GM18870 (cell line): ENCODE data around the gene SLC7A6.
"Not testable (repeated sequence)": the region's sequence is repeated elsewhere in the genome, so short reads cannot be mapped to it uniquely, and the experiment has no call there.

Source experiments
- ATAC-seq: cut with Tn5 transposase; IDR thresholded peaks from one replicate; pipeline ENCODE4 v1.9.1; 2021; ENCODE audit warnings: moderate library complexity; ENCODE audit not compliant: unreplicated experiment

SLC7A6 gene

DNA sequence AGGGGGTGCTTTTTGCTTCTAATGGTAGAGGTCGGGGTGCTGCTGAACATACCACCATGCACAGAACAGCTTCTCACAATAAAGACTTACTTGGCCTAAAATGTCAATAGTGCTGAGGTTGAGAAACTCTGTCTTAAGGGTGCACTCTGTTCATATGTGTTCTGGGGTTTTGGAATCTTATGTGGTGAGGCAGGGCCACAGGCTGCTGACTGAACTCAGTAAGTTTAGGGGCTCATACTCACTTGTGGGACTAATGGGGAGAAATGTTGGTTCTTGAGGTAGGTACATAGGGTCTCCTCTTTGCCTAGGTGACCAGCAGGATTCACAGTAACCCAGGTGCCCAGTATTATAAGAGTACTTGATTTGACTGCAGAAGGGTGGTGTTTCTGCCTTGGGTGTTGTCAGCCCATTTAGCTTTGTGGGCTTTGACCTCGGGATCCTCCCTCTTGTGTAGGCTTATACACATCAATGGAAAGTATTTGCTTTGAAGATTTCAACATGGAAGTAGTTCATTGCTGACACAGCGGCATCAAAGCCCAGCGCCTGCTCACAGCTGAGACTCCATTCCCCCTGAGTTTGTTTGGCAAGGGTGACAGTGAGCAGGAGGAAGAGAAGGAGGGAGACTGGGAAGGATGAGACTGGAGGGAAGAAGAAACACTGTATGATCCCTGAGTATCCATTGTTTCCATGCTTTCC, 17.2 kb downstream of the SLC7A6 start:
- no peak for ATAC-seq

DNA sequence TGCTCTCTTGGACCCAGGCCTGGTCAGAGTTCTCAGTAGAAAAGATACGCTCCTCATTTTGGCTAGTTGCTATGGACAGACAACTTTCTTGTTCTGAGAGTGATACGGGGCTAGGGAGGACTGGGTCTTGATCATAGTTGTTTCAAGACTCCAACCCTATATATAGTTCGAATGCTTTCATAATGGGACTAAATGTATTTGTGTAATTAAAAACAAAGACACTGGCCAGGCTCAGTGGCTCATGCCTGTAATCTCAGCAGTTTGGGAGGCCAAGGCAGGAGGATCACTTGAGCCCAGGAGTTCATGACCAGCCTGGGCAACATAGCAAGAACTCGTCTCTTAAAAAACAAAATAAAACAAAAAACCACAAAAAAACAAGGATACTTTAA, 17.7 kb downstream of the SLC7A6 start:
- ATAC-seq: no peak

DNA sequence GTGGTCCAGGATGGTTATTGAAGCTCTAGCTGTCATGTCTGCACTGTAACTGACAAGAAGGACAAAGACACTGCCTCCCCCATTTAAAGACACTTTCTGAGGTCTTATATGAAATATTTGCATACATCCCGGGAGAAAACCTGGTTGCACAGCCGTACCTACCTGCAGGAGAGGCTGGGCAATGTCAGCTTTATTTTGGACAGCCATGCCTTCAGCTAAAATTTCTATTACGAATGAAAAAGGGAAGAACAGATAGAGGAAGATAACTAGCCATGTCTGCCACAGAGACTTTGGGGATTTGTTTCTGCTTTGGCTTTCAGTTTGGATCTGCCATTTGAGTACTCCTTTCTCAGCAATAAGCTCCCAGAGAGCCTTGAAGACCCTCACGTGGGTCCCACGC, 19.0 kb downstream of the SLC7A6 start:
- no peak for ATAC-seq

DNA sequence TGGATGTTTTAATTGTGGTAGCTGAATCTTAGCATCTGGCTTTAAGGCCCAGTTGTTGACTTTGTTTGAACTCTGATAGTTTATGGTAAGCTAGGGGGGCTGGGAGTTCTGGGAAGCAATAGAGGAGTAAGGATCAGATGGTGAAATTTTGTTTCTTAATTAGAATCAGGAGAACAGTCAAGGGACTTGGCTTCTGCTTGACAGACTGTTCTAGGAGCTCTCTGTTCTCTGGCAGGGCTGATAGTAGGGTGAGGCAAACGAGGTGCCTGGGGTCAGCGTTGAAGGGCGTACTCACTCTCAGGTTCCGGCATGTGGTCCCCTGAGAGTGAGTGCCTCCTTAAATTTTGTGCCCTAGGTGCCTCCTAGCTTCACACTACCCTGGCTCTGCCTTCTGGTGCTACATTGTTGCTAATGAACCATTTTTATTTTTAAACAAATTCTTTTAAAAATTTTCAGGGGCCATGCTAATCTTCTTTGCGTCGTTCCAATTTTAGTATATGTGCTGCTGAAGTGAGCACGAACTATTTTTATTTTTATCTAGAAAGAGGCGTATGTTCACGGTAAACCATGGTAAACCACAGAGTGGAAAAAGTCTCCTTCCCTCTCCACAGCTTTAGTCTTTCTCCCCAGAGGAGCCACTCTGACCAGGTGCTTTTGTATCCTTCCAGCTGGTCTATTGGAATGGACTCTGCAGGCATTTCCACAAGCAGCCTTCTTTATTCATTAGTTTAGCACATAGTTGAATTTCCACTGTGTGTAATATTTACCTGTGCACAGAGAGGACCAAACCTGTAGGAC, 19.7 kb downstream of the SLC7A6 start:
- ATAC-seq: no peak

DNA sequence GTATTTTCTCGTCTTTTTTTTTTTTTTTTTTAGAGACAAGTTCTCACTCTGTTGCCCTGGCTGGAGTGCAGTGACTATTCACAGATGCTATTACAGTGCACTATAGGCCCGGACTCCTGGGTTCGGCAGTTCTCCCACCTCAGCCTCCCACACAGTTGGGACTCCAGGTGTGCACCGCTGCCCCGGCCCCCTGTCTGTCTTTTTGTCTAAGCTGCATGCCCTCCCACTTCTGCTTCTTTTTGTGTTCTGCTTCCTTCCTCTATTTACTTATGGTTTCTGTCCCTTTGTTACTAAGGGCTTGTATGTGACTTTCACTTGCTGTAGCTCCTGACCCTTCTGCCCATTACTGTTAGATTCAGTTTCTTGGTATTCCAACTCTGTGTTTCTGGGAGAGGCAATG, 20.5 kb downstream of the SLC7A6 start:
- peak; percentile 37 for ATAC-seq

DNA sequence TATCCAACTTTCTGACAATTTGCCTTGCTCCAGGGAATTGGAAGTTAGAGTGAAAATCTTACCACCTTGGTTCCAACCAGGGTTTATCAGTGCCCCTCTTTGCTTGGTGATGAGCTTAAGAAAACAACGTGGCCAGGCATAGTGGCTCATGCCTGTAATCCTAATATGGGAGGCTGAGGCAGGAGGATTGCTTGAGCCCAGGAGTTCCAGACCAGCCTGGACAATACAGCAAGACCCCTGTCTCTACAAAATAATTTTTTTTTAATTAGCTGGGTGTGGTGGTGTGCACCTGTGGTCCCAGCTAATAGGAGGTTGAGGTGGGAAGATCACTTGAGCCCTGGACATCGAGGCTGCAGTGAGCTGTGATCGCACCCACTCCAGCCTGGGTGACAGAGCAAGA, 21.4 kb downstream of the SLC7A6 start:
- no peak for ATAC-seq

DNA sequence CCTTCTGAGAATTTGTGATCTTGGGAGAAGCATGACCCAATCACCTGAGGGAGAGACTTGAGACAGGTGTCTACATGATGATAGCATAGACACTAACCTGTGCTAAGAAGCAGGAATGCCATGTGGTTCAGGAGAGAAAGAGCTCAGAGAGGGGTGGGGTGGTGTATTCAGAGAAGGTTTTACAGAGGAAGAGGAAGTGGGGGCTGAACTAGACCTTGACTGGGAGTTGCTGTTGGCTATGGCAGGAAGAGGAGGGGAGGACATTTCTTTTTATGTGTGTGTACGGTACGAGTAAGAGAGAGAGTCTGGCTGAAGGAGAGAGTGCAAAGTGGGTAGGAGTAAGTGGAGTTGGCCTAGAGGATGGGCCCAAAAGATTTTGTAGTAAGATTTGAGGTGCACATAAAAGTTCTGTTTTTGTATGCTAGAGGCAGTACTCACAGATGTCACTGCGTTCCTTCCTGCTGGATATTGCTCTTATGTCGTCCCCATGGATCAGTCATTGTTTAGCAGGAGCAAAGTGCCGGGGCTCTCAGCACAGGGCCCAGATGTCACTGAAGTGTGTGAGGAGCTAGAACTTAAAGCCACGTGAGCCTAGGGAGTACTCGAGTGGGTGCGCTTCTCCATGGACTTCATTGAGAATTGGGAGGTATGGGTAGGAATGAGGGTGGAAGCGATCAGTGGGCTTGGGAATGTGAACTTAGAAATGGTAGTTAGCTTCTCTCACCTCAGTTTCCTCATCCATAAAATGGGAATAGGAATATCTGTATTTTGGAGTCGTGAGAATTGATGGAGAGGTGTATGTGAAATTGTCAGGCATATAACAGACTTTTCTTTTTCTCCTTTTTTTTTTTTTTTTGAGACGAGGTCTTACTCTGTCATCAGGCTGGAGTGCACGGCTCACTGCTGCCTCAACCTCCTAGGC, 22.1 kb downstream of the SLC7A6 start:
- no peak for ATAC-seq

DNA sequence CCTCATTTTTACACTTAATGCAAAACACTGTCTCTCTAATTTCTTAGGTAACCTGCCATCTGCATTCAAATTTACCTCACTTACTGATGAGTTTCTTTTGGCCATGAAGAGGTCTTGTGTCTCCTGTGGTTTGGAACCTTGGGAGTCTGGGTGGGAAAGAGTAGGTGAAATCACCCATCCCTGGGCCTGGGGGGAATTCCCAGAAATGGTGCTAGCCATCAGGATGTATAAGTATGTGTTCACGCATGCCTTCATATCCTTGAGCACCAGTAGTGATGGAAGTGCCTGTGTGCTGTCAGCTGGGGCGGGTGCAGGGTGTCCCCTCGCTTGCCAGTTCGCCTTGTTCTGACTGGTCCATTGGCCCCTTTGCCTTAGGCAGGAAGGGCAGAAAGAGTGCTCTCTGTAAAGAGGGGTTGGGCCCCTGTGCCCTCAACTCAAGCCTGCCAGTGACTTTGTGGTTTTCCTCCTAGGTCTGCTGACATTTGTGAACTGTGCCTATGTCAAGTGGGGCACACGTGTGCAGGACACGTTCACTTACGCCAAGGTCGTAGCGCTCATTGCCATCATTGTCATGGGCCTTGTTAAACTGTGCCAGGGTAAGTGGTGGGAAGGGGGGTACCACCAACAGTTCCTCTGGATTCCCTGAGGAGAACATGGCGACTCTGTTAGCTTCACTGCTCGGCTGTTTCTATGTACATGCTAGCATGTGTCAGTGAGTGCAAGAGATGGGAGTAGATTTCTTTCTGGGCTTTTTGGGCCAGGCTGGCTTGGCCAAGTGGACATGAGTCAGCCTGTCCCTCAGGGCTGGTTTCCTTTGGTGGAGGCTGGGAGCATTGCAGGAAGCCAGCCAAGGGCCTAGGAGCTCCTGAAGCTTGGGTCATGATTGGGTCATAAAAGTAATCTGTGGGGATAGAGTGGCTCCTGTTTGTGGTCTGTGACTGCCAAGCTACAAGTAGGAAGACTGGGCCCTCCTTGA, 23.2 kb downstream of the SLC7A6 start:
- no peak for ATAC-seq

DNA sequence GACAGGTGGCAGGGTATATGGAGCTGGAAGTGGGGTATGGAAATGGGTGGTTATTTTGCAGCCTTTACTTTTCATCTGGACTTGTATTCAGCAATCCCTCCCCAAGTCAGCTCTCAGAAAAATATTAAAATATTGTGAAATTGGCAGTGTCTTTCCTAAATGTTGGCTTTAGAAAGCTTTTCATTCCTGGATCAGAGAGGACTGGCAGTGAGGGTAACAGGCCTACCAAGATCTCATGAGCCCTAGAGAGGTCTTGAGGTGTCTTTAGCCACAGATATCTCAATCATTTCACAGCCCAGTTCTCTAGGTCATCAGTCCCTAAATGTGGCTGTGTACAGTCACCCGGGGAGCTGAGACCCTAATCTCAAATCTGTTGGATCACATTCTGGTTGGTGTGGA, 23.9 kb downstream of the SLC7A6 start:
- no peak for ATAC-seq

DNA sequence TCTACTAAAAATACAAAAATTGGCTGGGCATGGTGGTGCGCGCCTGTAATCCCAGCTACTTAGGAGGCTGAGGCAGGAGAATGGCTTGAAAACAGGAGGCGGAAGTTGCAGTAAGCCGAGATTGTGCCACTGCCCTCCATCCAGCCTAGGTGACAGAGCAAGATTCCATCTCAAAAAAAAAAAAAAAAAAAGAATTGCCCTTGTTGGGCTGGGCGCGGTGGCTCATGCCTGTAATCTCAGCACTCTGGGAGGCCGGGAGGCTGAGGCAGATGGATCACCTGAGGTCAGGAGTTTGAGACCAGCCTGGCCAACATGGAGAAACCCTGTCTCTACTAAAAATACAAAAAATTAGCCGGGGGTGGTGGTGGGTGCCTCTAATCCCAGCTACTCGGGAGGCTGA, 24.5 kb downstream of the SLC7A6 start:
- not testable (repeated sequence) for ATAC-seq

DNA sequence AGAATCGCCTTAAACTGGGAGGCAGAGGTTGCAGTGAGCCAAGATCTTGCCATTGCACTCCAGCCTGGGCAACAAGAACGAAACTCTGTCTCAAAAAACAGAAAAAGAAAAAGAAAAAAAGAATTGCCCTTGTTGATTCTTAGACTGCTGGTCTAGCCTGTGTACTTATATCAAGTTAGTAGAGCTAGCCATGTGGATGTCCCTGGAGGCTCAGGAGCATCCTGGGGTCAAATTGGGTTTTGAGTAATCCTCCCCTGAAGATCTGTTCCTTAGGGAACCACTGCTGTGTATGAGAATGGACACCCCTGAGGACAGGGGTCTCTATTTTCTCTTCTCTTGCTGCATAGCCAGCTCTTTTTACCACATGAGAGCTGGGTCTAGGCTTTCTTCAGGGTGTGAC, 24.9 kb downstream of the SLC7A6 start:
- no peak for ATAC-seq

DNA sequence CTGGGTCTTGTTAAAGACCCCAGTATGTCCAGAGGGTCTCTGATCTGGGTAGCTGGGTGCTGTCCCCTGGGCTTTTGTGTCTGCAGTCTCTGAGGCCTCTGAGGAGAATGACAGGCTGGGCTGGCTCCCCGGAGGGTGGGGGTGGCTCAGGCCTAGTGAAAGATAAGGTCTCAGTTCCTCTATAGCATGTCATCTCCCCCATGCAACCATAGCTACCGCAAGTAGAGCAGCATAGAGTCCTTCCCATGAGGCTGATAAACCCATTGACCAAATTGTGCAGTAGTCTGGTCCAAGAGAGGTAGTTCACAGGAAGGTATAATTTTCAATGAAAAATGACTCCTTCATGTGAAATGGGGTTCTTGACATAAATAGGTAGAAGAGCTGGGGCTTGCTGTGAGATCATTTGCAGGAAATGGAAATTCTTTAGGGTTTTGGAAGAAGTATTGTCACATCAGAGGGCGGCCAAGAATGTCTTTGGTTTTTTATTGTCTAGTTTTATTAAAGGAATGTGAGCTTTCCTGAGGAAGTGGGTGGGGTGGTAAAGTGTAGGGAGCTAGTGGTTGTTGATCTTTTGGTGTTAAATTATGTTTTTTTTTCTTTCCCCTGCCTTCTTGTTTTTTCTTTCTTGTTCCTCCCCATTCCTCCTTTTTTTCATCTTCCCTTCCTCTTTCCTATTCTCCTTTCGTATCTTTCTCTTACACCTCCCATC, 25.4 kb downstream of the SLC7A6 start:
- peak; percentile 72 for ATAC-seq

DNA sequence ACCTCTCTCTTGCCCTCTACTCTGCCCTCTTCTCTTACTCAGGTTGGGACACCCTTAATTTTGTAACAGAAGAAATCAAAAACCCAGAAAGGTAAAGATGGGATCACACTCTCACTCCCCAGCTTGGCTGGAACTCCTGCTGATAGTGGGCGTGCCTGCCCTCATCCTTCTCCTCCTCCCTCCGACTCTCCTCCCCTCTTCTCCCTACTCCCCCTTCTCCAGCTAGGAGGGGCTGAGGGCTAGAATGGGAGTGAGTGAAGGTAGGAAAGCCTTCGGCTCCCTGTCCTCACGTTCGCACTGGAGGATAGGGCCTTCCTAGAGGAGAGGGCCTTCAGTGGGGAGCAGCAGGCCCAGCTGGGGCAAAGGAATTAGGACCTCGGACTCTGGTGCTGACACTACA, 26.1 kb downstream of the SLC7A6 start:
- no peak for ATAC-seq

DNA sequence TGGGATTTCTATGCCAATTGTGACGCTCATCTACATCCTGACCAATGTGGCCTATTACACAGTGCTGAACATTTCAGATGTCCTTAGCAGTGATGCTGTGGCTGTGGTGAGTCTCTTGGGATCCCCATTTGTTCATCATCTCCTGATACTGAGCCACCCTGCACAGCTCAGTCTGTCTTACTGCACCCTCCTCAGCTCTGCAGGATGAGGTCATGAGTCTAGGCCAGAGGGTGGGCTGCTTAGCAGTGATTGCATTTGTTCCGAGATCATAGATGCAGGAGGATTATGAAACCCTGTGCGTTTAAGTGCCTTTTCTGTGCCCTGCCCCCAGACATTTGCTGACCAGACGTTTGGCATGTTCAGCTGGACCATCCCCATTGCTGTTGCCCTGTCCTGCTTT, 26.9 kb downstream of the SLC7A6 start:
- no peak for ATAC-seq

DNA sequence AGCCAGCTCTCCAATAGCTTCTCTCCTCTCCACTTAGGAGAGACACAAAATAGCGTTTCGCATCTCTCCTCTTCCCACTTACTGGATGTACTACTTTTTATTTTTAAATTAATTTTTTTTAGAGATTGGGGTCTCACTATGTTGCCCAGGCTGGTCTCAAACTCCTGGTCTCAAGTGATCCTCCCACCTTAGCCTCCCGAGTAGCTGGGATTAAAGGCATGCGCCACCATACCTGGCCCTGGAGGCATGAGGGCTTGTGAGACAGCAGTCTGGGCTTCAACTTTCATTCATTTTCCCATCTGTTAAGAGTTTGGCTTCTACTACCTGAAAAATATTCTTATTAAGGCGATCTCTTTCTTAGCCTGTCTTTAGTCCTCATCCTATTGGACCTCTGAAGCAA, 28.1 kb downstream of the SLC7A6 start:
- ATAC-seq: no peak

DNA sequence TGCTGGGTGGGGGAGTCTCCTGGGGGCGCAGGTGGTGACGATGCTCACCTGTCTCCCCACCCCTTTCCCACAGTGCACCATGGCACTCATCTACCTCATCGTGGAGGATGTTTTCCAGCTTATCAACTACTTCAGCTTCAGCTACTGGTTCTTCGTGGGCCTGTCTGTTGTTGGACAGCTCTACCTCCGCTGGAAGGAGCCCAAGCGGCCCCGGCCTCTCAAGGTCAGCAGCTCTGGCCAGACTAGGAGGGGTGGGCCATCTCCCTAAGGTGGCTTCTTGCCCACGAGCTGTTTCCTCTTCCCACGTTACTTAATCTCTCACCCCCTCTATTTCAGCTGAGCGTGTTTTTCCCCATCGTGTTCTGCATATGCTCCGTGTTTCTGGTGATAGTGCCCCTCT, 32.0 kb downstream of the SLC7A6 start:
- no peak for ATAC-seq

DNA sequence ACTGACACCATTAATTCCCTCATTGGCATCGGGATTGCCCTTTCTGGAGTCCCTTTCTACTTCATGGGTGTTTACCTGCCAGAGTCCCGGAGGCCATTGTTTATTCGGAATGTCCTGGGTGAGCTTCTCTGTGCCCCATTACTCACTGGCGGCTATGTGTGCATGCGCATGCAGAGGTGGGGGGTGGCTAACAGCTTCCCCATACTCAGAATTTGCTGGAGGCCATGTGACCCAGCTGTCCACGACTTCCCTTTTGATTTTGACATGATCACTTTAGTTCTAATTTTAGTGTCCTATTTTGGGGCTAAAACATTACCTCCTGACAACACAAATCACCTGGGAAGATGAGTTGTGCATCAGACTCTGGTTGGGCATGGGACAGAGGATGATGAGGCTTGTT, 32.4 kb downstream of the SLC7A6 start:
- no peak for ATAC-seq

DNA sequence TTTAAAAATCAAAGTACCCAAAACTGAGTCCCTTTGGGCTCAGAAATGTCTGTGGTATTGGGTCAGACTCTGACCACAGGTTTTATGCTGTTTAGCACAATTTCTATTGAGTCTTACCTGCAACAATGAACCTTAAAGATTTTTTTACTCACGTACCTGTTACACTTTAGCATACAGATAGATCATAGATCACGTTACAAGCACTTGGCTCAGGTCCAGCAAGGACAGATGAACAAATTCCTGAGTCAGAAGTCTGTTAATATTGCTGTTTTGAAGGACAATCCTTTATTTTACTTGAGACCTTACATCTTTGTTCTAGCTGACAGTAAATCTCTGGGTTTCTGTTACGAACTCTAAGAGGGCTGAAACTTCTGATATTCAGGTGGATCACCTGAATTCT, 33.6 kb downstream of the SLC7A6 start:
- no peak for ATAC-seq

DNA sequence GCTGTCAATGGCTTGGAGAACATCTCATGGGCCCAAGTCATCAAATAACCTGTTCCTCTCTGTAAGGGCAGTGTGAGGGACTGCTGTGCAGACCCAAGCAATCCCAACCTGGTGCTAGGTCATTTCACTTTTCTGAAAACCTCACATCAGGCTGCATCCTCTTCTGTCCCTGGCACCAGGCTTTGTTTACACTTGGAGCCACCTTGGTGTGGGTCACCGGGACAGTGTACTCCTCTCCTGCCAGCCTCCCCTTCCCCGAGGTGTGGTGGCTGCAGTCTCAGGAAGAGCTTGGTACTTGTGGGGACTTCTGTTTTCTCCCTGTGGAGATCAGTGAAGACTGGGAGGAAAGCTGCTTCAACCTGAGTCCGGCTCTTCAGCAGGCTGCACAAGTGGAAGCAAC, 34.0 kb downstream of the SLC7A6 start:
- no peak for ATAC-seq
